Activated CD8-positive, alpha-beta memory T cell treated with anti-CD3 and anti-CD28 coated beads, Interleukin-2, amount 50 U/mL, for 1 hour (primary cell): ENCODE results near the gene MAPRE3.
A peak's percentile ranks its signal among the peaks of the same experiment; 100 is the strongest.
"Not testable (repeated sequence)": the region's sequence is repeated elsewhere in the genome, so short reads cannot be mapped to it uniquely, and the experiment has no call there.

Source experiments
- DNase-seq: peaks from one replicate; pipeline ENCODE4 v3.0.0-alpha.2; 2020; ENCODE audit errors: extremely low read depth

Gene MAPRE3

GRCh38 chr2:26970244-26970927 is at the start of gene MAPRE3:
Gene MAPRE3 (plus strand): TSS chr2:26970637. CDS start chr2:27022219, 51,582 bp downstream.
- DNase-seq: peak; percentile 85

DNA sequence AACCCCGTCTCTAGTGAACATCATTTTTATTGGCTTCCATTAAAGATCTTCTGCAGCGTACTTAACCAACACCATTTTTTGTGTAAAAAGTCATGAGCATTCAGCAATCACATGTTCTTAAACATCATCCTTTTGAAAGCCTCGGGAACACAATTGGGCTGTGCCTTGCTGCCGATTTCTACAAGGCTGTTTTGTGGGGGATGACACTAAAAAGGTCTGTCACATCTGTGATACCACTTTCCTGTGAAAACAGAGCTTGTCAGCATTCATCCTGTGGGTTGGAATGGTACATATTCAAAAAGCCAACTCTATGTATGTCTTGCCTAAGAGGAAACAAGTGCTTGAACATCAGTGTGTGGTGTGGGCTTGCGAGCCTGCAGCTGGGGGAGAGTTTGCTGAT is 49.1 kb upstream of the MAPRE3 start:
- no peak for DNase-seq

- DNase-seq: peak; percentile 9
Observed at GRCh38 chr2:26922405-26923188, 47.8 kb upstream of the MAPRE3 start.

DNA sequence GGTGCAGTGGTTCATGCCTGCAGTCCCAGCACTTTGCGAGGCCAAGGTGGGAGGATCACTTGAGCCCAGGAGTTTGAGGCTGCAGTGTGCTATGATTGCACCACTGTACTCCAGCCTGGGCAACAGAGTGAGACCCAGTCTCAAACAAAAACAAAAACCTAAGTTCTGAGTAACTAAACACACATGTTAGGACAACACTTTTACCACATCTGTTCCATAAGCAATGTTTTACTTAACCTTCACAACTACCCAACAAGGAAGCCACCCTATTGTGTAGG is 47.3 kb upstream of the MAPRE3 start:
- not testable (repeated sequence) for DNase-seq

- DNase-seq: no peak
Observed at GRCh38 chr2:26924731-26925099, 45.7 kb upstream of the MAPRE3 start.

DNA sequence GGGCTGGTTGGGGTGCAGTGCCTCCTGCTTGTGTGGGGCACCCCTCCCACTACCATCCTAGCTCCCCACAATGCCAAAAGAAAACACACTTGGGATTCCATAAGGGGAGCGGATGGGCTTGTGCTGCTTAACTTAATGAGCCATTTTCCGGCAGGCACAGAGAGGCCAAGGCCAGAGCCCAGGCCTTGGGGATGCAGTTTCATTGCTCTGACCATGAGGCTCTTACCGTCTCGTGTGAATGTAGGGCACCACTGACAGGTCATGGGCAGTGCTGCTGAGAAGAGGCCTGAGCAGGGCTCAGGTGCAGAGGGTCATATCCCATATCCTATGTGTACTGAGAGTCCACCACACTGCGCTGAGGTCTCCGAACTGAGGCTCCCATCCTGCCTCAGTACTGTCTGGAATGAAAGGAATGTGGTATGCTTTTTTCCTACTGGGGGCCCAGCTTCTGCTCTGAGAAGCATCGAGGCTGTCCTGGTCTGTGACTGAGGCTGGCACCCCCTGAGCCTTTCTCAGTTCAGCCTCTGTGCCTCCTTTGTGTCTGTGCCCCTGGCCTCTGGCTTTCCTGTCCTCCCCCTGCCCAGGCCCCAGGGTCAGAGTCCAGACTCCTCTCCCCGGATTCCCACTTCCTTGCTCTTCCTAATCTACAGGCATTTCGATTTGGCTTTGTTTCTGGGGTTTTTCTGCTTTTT is 45.2 kb upstream of the MAPRE3 start:
- DNase-seq: no peak

- DNase-seq: no peak
Observed at GRCh38 chr2:26927221-26927620, 43.2 kb upstream of the MAPRE3 start.

DNA sequence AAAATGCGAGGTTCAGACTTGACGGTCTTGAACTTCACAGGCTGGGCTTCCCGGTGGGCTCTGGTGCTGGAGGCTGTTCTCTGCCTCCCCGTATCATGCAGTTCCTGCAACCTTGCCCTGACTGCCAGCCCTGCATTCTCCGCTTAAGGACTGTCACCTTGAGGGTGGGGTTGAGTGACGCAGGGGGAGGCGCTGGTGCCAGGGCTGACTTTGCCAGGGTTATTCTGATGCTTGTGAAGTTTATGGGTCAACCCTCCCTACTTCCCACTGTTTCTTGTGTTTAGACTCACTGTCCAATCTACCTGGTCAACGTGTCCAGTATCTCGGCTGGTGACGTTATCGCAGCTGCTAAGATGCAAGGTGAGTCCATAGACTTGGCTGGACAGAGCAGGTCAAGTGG is 37.5 kb upstream of the MAPRE3 start:
- no peak for DNase-seq

- no peak for DNase-seq
Observed at GRCh38 chr2:26933431-26934334, 36.8 kb upstream of the MAPRE3 start.

DNA sequence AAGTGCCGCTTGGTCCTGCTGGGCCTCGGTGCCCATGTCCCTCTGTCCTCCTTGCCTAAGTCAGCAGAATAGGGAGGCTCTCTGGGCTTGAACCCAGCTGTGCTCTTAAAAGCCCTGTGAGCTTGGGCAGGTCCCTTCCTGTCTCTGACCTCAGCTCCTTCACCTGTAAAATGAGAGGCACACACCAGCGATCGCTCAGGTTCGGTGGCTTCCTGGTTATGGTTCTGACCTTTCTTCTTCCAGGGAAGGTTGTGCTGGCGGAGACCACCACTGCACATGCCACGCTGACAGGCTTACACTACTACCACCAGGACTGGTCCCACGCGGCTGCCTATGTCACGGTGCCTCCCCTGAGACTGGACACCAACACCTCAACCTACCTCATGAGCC is 36.1 kb upstream of the MAPRE3 start:
- DNase-seq: no peak

DNA sequence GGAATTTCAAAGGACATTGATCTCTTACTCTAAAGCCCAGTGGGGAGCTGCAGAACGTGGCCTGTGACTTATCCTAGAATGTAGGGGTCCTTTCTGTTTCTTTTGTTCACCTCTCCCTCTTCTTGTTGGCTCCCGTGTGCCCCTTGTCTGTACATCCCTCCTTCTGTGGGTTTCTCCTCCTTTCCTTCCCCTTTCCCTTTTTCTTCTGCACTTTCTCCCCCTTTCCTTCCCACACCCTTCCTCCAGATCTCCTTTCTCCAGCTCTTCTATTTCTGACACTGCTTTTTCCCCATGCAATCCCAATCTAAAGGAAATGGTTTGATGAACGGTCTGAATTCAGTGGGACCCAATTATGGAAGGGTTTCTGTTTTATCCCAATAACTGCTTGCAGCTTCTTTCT is 35.5 kb upstream of the MAPRE3 start:
- DNase-seq: no peak

GRCh38 chr2:26936855-26937254 is 33.6 kb upstream of the MAPRE3 start:
- no peak for DNase-seq

DNA sequence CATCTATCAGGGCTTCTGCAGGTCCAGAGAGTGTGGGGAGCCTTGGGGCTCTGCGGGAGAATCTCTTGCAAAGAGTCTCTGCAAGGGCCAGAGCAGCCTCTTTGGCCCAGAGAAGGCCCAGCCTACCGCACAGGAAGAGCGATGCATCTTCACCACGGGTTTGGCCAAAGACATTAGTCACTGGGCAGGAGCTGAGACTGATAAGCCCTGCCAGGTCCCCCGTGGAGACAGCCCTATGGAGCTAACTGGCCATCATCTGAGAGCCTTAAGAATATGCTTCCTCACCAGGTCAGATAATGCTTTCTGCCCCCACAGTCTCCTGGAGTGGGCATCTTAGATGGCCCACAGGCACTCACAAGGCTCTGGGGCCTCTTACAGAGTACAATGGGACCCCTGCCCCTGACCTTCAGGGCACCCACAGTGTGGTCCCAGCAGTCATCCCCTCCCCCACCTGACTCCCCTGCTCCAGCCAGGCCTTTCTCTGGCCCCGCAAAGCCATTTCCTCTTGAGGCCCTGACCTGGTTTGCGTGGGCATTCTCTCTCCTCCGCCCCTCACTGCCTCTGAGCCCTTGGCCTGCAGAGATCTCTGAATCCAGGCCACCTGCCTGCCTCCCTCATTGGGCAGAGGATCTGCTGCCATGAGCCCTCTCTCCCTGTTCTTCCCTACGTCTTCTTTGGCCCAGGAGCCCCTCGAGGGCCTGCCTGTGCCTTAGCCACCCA is 31.9 kb upstream of the MAPRE3 start:
- no peak for DNase-seq

DNA sequence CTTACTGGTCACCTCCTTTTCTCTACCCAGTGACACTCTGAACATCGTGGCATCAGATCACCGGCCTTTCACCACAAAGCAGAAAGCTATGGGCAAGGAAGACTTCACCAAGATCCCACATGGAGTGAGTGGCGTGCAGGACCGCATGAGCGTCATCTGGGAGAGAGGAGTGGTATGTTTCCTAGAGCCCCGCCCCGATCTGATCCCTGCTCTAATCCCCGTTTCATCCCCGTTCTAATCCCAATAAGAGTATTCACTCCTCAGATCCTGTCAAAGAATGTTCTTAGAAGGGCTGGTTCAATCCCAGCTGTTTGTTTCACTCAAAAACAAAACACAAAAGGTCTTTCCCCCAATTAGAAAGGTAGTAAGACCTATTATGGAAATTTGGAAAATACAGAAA is 30.4 kb upstream of the MAPRE3 start:
- no peak for DNase-seq

- no peak for DNase-seq
Observed at GRCh38 chr2:26941486-26941885, 29.0 kb upstream of the MAPRE3 start.

GRCh38 chr2:26942543-26943295 is 27.7 kb upstream of the MAPRE3 start:
- DNase-seq: no peak

- DNase-seq: no peak
Observed at GRCh38 chr2:26945991-26946750, 24.3 kb upstream of the MAPRE3 start.

GRCh38 chr2:26946841-26947784 is 23.3 kb upstream of the MAPRE3 start:
- DNase-seq: no peak

DNA sequence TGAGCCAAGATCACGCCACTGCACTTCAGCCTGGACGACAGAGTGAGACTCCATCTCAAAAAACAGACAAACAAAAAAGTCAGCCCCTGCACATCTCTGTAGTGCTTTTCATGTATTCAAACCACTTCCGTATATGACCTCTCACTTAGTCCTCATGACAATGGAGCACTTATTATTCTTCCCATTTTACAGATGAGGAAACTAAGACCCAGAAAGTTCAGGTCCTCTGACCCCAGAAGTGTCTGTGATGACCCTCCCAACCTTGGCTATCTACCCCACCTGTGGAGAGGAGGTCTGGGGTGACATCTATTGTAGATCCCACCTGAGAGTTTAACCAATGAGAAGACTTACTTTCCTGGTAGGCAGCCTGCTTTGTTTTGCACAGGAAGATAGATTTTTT is 21.6 kb upstream of the MAPRE3 start:
- DNase-seq: no peak
